Neural crest cell (in vitro differentiated cells): Measurements from ENCODE around the gene MTUS2. TPM values are rescaled to one million over a fixed set of nuclear protein-coding genes. Genes with fewer than 3 reads are reported as not detected.

Source experiments
- DNase-seq: peaks from one replicate; pipeline ENCODE4 v3.0.0; 2021; ENCODE audit warnings: low read depth, mixed read lengths, low spot score
- H3K27ac Mint-ChIP-seq: one replicate; pipeline ENCODE4 v1.8.0; 2021; ENCODE audit warnings: mild to moderate bottlenecking, mixed read lengths; ENCODE audit not compliant: unreplicated experiment
- H3K27me3 Mint-ChIP-seq: 2 replicates; pipeline ENCODE4 v1.8.0; 2021; ENCODE audit warnings: low read depth, mild to moderate bottlenecking, mixed read lengths
- H3K36me3 Mint-ChIP-seq: 2 replicates; pipeline ENCODE4 v1.8.0; 2021; ENCODE audit warnings: low read depth, mild to moderate bottlenecking, mixed read lengths
- H3K4me1 Mint-ChIP-seq: 2 replicates; pipeline ENCODE4 v1.8.0; 2021; ENCODE audit warnings: mixed read lengths
- H3K4me3 Mint-ChIP-seq: one replicate; pipeline ENCODE4 v1.8.0; 2021; ENCODE audit warnings: mild to moderate bottlenecking, mixed read lengths
- H3K9me3 Mint-ChIP-seq: 2 replicates; pipeline ENCODE4 v1.8.0; 2021; ENCODE audit warnings: mixed read lengths
- total RNA-seq: library from RNA; stranded (reverse); gene quantifications from 2 replicates; pipeline ENCODE4 v1.2.1, GENCODE V29; 2021
- TF ChIP-seq, protein P1 (sequence below): fragments of 200-600 bp; sonication (generic); conservative IDR thresholded peaks from 2 replicates; pipeline ENCODE4 v1.5.0; 2021; ENCODE audit warnings: antibody characterized with exemption, mild to moderate bottlenecking

Gene MTUS2
- total RNA-seq, 1 donor from 2014 or later: 0.91 TPM

- TF ChIP-seq, protein P1, sequence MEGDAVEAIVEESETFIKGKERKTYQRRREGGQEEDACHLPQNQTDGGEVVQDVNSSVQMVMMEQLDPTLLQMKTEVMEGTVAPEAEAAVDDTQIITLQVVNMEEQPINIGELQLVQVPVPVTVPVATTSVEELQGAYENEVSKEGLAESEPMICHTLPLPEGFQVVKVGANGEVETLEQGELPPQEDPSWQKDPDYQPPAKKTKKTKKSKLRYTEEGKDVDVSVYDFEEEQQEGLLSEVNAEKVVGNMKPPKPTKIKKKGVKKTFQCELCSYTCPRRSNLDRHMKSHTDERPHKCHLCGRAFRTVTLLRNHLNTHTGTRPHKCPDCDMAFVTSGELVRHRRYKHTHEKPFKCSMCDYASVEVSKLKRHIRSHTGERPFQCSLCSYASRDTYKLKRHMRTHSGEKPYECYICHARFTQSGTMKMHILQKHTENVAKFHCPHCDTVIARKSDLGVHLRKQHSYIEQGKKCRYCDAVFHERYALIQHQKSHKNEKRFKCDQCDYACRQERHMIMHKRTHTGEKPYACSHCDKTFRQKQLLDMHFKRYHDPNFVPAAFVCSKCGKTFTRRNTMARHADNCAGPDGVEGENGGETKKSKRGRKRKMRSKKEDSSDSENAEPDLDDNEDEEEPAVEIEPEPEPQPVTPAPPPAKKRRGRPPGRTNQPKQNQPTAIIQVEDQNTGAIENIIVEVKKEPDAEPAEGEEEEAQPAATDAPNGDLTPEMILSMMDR: no peak
- Mint-ChIP-seq H3K4me1 (peaks cover 20% of the 10 kb centered on the region), H3K27ac (peak overlapping the region; percentile 83), H3K36me3 (peaks cover 17% of the 10 kb centered on the region), H3K4me3 (no peak overlapping the region), H3K27me3 (no peaks in the 10 kb centered on the region), H3K9me3 (no peaks in the 10 kb centered on the region)
- DNase-seq: no peak
Observed at GRCh38 chr13:29527916-29528315, 707.8 kb downstream of the MTUS2 start.

DNA sequence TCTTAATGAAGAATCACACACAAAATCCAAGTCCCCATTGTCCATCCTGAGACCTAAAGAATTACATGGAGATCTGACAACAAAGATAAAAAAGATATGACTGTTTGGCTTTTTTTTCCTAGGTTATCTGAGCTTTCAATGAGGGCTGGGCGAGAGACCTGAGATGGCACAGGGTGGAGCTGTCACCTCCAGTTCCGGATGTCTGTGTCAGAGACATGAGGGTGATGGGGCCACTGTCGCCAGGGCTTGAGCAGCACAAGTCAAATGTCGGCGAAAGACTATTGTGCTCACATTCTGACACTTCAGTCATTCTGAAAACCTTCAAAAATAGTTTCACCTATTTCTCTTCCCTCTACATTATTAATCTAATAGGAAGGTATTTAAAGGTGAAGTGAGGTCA, 709.6 kb downstream of the MTUS2 start:
- H3K36me3 Mint-ChIP-seq: peaks cover 15% of the 10 kb centered on the region
- TF ChIP-seq, protein P1: no peak

DNA sequence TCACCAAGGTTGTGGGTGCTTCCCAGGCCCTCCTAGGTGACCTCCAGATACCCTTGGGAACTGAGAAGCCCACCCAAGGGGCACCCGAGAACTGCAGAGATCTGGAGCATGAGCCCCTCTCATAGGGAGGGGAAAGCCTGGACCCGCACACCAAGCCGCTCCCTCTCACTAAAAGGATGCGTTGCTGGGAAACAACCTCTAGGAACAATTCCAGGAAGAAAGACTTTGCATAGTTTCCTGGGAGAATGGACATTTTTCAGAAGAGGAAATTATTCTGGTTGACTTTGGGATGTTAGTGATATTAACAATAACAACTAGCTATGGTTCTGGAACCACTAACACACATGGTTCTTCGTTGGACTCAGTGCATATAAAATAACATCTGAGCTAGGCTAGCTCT, 710.8 kb downstream of the MTUS2 start:
- TF ChIP-seq, protein P1: no peak
- no peaks in the 10 kb centered on the region for H3K27me3 Mint-ChIP-seq
- H3K4me1 Mint-ChIP-seq: peaks cover 20% of the 10 kb centered on the region
- peak overlapping the region; percentile 43 for H3K27ac Mint-ChIP-seq
- no peak overlapping the region for H3K4me3 Mint-ChIP-seq
- H3K36me3 Mint-ChIP-seq: peaks cover 15% of the 10 kb centered on the region
- H3K9me3 Mint-ChIP-seq: no peaks in the 10 kb centered on the region
- no peak for DNase-seq

More for the DNA sequence above, 709.6 kb downstream of the MTUS2 start:
- Mint-ChIP-seq H3K9me3 (no peaks in the 10 kb centered on the region), H3K4me1 (peaks cover 20% of the 10 kb centered on the region), H3K4me3 (no peak overlapping the region), H3K27me3 (no peaks in the 10 kb centered on the region), H3K27ac (no peak overlapping the region)
- DNase-seq: no peak

- Mint-ChIP-seq H3K36me3 (peaks cover 18% of the 10 kb centered on the region), H3K27me3 (no peaks in the 10 kb centered on the region), H3K27ac (no peak overlapping the region), H3K4me1 (peaks cover 19% of the 10 kb centered on the region), H3K4me3 (no peak overlapping the region), H3K9me3 (no peaks in the 10 kb centered on the region)
- TF ChIP-seq, protein P1: no peak
- no peak for DNase-seq
Observed at GRCh38 chr13:29532116-29532515, 712.0 kb downstream of the MTUS2 start.

DNA sequence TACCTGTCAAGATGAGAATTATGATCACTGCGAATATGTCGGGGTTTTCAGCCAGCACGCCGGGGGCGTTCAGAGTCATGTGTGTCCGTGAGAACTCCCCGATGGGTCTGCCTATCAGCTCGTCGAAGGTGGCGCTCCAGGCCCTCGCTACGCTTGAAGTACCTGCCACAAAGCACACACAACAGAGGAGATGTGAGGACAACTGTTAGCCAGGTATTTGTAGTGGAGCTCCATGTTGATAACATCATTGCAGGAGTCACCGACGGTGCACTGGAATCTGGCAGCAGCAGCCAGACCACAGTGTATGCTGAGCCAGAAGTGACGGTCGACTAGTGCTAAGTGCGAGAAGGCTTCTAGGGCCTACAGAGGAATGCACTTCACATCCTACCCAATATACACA, 712.7 kb downstream of the MTUS2 start:
- no peaks in the 10 kb centered on the region for H3K9me3 Mint-ChIP-seq
- peak overlapping the region; percentile 75 for H3K27ac Mint-ChIP-seq
- no peak overlapping the region for H3K4me3 Mint-ChIP-seq
- no peak for DNase-seq
- H3K27me3 Mint-ChIP-seq: no peaks in the 10 kb centered on the region
- peaks cover 13% of the 10 kb centered on the region for H3K4me1 Mint-ChIP-seq
- TF ChIP-seq, protein P1: no peak
- H3K36me3 Mint-ChIP-seq: peaks cover 13% of the 10 kb centered on the region

GRCh38 chr13:29534083-29534482, 713.9 kb downstream of the MTUS2 start:
- H3K27ac Mint-ChIP-seq: no peak overlapping the region
- no peak overlapping the region for H3K4me3 Mint-ChIP-seq
- TF ChIP-seq, protein P1: no peak

More at GRCh38 chr13:29534083-29534482, 713.9 kb downstream of the MTUS2 start:
- no peak for DNase-seq
- no peaks in the 10 kb centered on the region for H3K27me3 Mint-ChIP-seq
- peaks cover 13% of the 10 kb centered on the region for H3K4me1 Mint-ChIP-seq
- H3K36me3 Mint-ChIP-seq: peaks cover 10% of the 10 kb centered on the region
- H3K9me3 Mint-ChIP-seq: no peaks in the 10 kb centered on the region
